PC-3 (cell line): ENCODE results near the gene SH3RF3. TPM values are rescaled to one million over a fixed set of nuclear protein-coding genes. Genes with fewer than 3 reads are reported as not detected.

Experiments used
- ATAC-seq: fragments of 200-7000 bp; cut with Tn5 transposase; 2 replicates; pipeline ENCODE4 v1.9.1; 2020; ENCODE audit warnings: mild to moderate bottlenecking, moderate library complexity
- BruUV-seq: library from RNA; stranded (reverse); fragments of 400-500 nt; replicated peaks from 2 replicates; lab custom pipeline; 2021; lab: Mats Ljungman, UMichigan
- CTCF ChIA-PET: fragments of 300-600 bp; sonication (Branson Sonifier 250); formaldehyde crosslinking; loops from one replicate; lab custom pipeline; 2022; ENCODE audit warnings: antibody characterized with exemption; lab: Charles Lee
- POLR2A ChIA-PET: fragments of 300-600 bp; sonication (Branson Sonifier 250); formaldehyde crosslinking; loops from one replicate; lab custom pipeline; 2022; ENCODE audit warnings: antibody characterized with exemption; ENCODE audit not compliant: unreplicated experiment; lab: Charles Lee
- DNase-seq: peaks from one replicate; pipeline ENCODE4 v3.0.0-alpha.2; 2015
- H2AFZ ChIP-seq: fragments of 300-600 bp; sonication (generic); 2 replicates; pipeline ENCODE4 v1.6.0; 2016; ENCODE audit warnings: antibody characterized with exemption, low read length
- H3F3A ChIP-seq: fragments of 300-600 bp; sonication (generic); one replicate; pipeline ENCODE4 v1.6.0; 2017; ENCODE audit warnings: antibody characterized with exemption, low read length, control low read depth, mild to moderate bottlenecking; ENCODE audit not compliant: unreplicated experiment
- H3K27ac ChIP-seq: fragments of 300-600 bp; sonication (generic); 2 replicates; pipeline ENCODE4 v1.5.1; 2016; ENCODE audit warnings: mild to moderate bottlenecking, low read length
- H3K27me3 ChIP-seq: fragments of 300-600 bp; sonication (generic); 2 replicates; pipeline ENCODE4 v1.6.1; 2016; ENCODE audit warnings: low read length, mixed read lengths
- H3K36me3 ChIP-seq: fragments of 300-600 bp; sonication (generic); 2 replicates; pipeline ENCODE4 v1.6.1; 2016; ENCODE audit warnings: low read depth, mixed run types, low read length, mixed read lengths
- H3K4me1 ChIP-seq: fragments of 300-600 bp; sonication (generic); 2 replicates; pipeline ENCODE4 v1.5.1; 2016; ENCODE audit warnings: low read length; ENCODE audit not compliant: insufficient read depth
- H3K4me2 ChIP-seq: fragments of 300-600 bp; sonication (generic); 2 replicates; pipeline ENCODE4 v1.6.0; 2016; ENCODE audit warnings: low read length
- H3K4me3 ChIP-seq: fragments of 300-600 bp; sonication (generic); 2 replicates; pipeline ENCODE4 v1.5.1; 2016; ENCODE audit warnings: mild to moderate bottlenecking, low read length, mixed read lengths
- H3K79me2 ChIP-seq: fragments of 300-600 bp; sonication (generic); 2 replicates; pipeline ENCODE4 v1.6.1; 2017; ENCODE audit warnings: low read length, mixed read lengths
- H3K9ac ChIP-seq: fragments of 300-600 bp; sonication (generic); 2 replicates; pipeline ENCODE4 v1.6.0; 2016; ENCODE audit warnings: mild to moderate bottlenecking, low read length
- H3K9me2 ChIP-seq: fragments of 300-600 bp; sonication (generic); replicated peaks from 2 replicates; pipeline ENCODE4 v1.6.1; 2016; ENCODE audit warnings: mixed run types, low read length, mixed read lengths
- H3K9me3 ChIP-seq: fragments of 300-600 bp; sonication (generic); 2 replicates; pipeline ENCODE4 v1.6.1; 2016; ENCODE audit warnings: low read length, mixed read lengths
- H4K20me1 ChIP-seq: fragments of 300-600 bp; sonication (generic); 2 replicates; pipeline ENCODE4 v1.6.1; 2016; ENCODE audit warnings: low read length, mixed read lengths
- CTCF ChIP-seq: fragments of 300-600 bp; sonication (generic); conservative IDR thresholded peaks from 2 replicates; pipeline ENCODE4 v1.5.1; 2017; ENCODE audit warnings: antibody characterized with exemption, low read depth, mild to moderate bottlenecking, low read length
- EZH2 ChIP-seq: fragments of 300-600 bp; sonication (generic); IDR thresholded peaks from one replicate; pipeline ENCODE4 v1.6.1; 2017; ENCODE audit warnings: antibody characterized with exemption, mild to moderate bottlenecking, low read length; ENCODE audit not compliant: unreplicated experiment
- EZH2phosphoT487 ChIP-seq: fragments of 300-600 bp; sonication (generic); IDR thresholded peaks from 2 replicates; pipeline ENCODE4 v1.6.1; 2018; ENCODE audit warnings: mild to moderate bottlenecking, antibody characterized with exemption, low read length, borderline replicate concordance
- intact Hi-C: fragments of 100-400 bp; cut with micrococcal nuclease; formaldehyde crosslinking; loops from 2 replicates; pipeline ENCODE4 v1.9.0; 2023
- total RNA-seq: library from RNA; depleted of rRNA; stranded (reverse); fragments of >200 nt; gene quantifications from 2 replicates; pipeline ENCODE4 v1.2.3, GENCODE V29; 2014

Gene SH3RF3
- total RNA-seq, 1 experiment from 2014 or later, result 11.7 TPM

DNA sequence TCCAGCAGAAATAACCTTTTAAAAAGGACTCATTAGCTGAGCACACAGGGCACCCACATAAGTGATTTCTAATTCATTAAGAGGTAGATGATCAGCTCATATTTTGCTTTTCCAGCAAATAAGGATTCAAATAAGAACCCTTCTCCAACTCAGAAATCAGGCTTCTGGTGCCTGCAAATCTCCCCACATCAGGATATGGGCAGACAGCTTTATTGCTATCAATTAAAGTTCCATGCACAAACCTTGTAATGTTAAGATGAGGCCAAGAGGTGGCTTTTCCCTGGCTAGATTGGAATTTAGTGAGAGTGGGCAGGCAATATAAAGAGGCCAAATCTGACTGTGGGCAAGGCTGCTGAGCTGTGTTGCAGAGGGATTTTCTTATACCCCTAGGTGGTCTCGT is 193.6 kb downstream of the SH3RF3 start:
- H3K9me2 ChIP-seq, result no peaks in the 10 kb centered on the region
- H3K27ac ChIP-seq, result 0 out of 2 replicates have a peak overlapping the region, but pooled peaks have one; percentile 8
- POLR2A ChIA-PET, result no interaction called here
- no peak for TF ChIP-seq CTCF
- TF ChIP-seq EZH2, result no peak
- no peak for TF ChIP-seq EZH2phosphoT487
- H4K20me1 ChIP-seq, result no peaks in the 10 kb centered on the region
- DNase-seq (no peak), ATAC-seq (0 out of 2 replicates have a peak, but pooled peaks have one; percentile 12)
- no peak overlapping the region for H3K9ac ChIP-seq
- CTCF ChIA-PET, result interaction anchor here (0.8 kb wide), 1 partner anchor 19 kb away, joined by 3 read pairs; no protein-coding TSS in a partner anchor
- intact Hi-C loops, result no loop called here
- H3K36me3 ChIP-seq, result no peaks in the 10 kb centered on the region
- peak overlapping the region; percentile 9; the same call in 1 of the 2 replicates for H3K4me2 ChIP-seq
- no peak overlapping the region for H3K4me3 ChIP-seq
- H3F3A ChIP-seq, result no peaks in the 10 kb centered on the region
- H3K9me3 ChIP-seq, result no peaks in the 10 kb centered on the region
- BruUV-seq, result no TSS peak
- H2AFZ ChIP-seq, result no peak overlapping the region
- H3K4me1 ChIP-seq, result peaks cover 37% of the 10 kb centered on the region
- no peaks in the 10 kb centered on the region for H3K27me3 ChIP-seq
- peaks cover 40% of the 10 kb centered on the region for H3K79me2 ChIP-seq

GRCh38 chr2:109324861-109325260 is 195.9 kb downstream of the SH3RF3 start:
- peaks cover 61% of the 10 kb centered on the region for H3K79me2 ChIP-seq
- no peak overlapping the region for H3K4me3 ChIP-seq
- intact Hi-C loops, result no loop called here
- no peak for TF ChIP-seq EZH2
- TF ChIP-seq CTCF, result no peak
- TF ChIP-seq EZH2phosphoT487, result no peak
- H4K20me1 ChIP-seq, result no peaks in the 10 kb centered on the region
- no peaks in the 10 kb centered on the region for H3F3A ChIP-seq
- CTCF ChIA-PET, result no interaction called here
- peaks cover 56% of the 10 kb centered on the region for H3K4me1 ChIP-seq
- BruUV-seq, result no TSS peak
- POLR2A ChIA-PET, result no interaction called here
- peak; percentile 57 for ATAC-seq
- H3K36me3 ChIP-seq, result peaks cover 3% of the 10 kb centered on the region; the same call in 1 of the 2 replicates
- H3K4me2 ChIP-seq, result peak overlapping the region; percentile 40
- no peaks in the 10 kb centered on the region for H3K27me3 ChIP-seq
- no peak overlapping the region for H2AFZ ChIP-seq
- peak overlapping the region; percentile 68 for H3K27ac ChIP-seq
- H3K9me3 ChIP-seq, result no peaks in the 10 kb centered on the region
- DNase-seq, result peak; percentile 84
- H3K9ac ChIP-seq, result no peak overlapping the region
- H3K9me2 ChIP-seq, result no peaks in the 10 kb centered on the region

DNA sequence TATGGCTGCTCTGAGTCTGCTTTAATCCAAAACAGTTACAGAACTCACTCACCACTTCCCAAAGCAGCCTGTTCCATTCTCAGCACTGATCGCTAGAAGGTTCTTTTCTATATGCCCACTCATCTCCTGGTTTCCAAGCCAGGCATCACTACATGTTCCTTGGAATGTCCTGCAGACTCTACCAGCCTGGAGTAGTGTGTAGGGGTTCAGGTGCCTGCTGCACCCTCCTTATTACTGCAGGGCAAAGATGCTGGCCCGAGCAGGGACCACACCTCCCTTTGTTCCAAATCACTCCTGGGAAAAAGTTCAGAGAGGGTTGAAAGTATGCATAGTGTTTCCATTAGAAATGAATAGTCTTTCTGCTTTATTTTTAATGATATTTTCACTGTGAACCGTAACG is 196.6 kb downstream of the SH3RF3 start:
- H4K20me1 ChIP-seq, result no peaks in the 10 kb centered on the region
- peak overlapping the region; percentile 68 for H3K27ac ChIP-seq
- peaks cover 66% of the 10 kb centered on the region for H3K79me2 ChIP-seq
- no peak for TF ChIP-seq EZH2
- no peak for TF ChIP-seq EZH2phosphoT487
- no peak for TF ChIP-seq CTCF
- no peak for ATAC-seq
- H3K27me3 ChIP-seq, result no peaks in the 10 kb centered on the region
- no peaks in the 10 kb centered on the region for H3K9me3 ChIP-seq
- H3K4me2 ChIP-seq, result peak overlapping the region; percentile 40
- peaks cover 3% of the 10 kb centered on the region; the same call in 1 of the 2 replicates for H3K36me3 ChIP-seq
- ChIA-PET POLR2A (no interaction called here), CTCF (no interaction called here)
- H3K9me2 ChIP-seq, result no peaks in the 10 kb centered on the region
- H2AFZ ChIP-seq, result no peak overlapping the region
- H3F3A ChIP-seq, result no peaks in the 10 kb centered on the region
- no peak overlapping the region for H3K4me3 ChIP-seq
- DNase-seq, result no peak
- H3K4me1 ChIP-seq, result peaks cover 63% of the 10 kb centered on the region
- intact Hi-C loops, result no loop called here
- no TSS peak for BruUV-seq
- no peak overlapping the region; the same call in 1 of the 2 replicates for H3K9ac ChIP-seq
